ENCODE measurements around the gene DCDC1. TPM values are rescaled to one million over a fixed set of nuclear protein-coding genes. Genes with fewer than 3 reads are reported as not detected.

Gene DCDC1
- polyA plus RNA-seq, 4 donors, result 0.87 TPM; not detected in 3

GRCh38 chr11:31355131-31355530 is 14.4 kb downstream of the DCDC1 start:
- H3K36me3 ChIP-seq (ENCODE audit: control insufficient read depth in 3 of 3, insufficient read depth in 2 of 3, low read depth in 1 of 3, low read length in 3 of 3), result no peaks in the 10 kb centered on the region
- H3K9me3 ChIP-seq (ENCODE audit: control insufficient read depth in 2 of 2, insufficient read depth in 1 of 2, low read depth in 1 of 2, low read length in 1 of 2), result no peaks in the 10 kb centered on the region
- no peaks in the 10 kb centered on the region for H3K4me1 ChIP-seq (ENCODE audit: control insufficient read depth in 3 of 3, insufficient read depth in 2 of 3, low read depth in 1 of 3, low read length in 2 of 3)
- FAIRE-seq (no peak), DNase-seq (no peak)
- 59 to 75% (median 74%) methylated on average over 2 of the region's 2 CpGs for WGBS, 3 donors
- H3K4me3 ChIP-seq (ENCODE audit: low read depth in 1 of 3, low read length in 3 of 3), result no peak overlapping the region
- H3K27me3 ChIP-seq (ENCODE audit: control insufficient read depth in 3 of 3, insufficient read depth in 3 of 3, low read length in 3 of 3), result no peaks in the 10 kb centered on the region
- no peak overlapping the region for H3K27ac ChIP-seq (ENCODE audit: low read depth in 1 of 3, low read length in 2 of 3)

- no peaks in the 10 kb centered on the region for H3K36me3 ChIP-seq (ENCODE audit: control insufficient read depth in 3 of 3, insufficient read depth in 2 of 3, low read depth in 1 of 3, low read length in 3 of 3)
- H3K4me1 ChIP-seq (ENCODE audit: control insufficient read depth in 3 of 3, insufficient read depth in 2 of 3, low read depth in 1 of 3, low read length in 2 of 3), result no peaks in the 10 kb centered on the region
- no peaks in the 10 kb centered on the region for H3K9me3 ChIP-seq (ENCODE audit: control insufficient read depth in 2 of 2, insufficient read depth in 1 of 2, low read depth in 1 of 2, low read length in 1 of 2)
- DNase-seq (no peak), FAIRE-seq (no peak)
- no peak overlapping the region for H3K4me3 ChIP-seq (ENCODE audit: low read depth in 1 of 3, low read length in 3 of 3)
- H3K27ac ChIP-seq (ENCODE audit: low read depth in 1 of 3, low read length in 2 of 3), result no peak overlapping the region
- no peaks in the 10 kb centered on the region for H3K27me3 ChIP-seq (ENCODE audit: control insufficient read depth in 3 of 3, insufficient read depth in 3 of 3, low read length in 3 of 3)
Measured at GRCh38 chr11:31351168-31351567, 18.4 kb downstream of the DCDC1 start.

- DNase-seq (peak; percentile 4 to 40), FAIRE-seq (no peak)
- Histone ChIP-seq H3K27ac (ENCODE audit: low read depth in 1 of 3, low read length in 2 of 3) (no peak overlapping the region), H3K9me3 (ENCODE audit: control insufficient read depth in 2 of 2, insufficient read depth in 1 of 2, low read depth in 1 of 2, low read length in 1 of 2) (peaks cover 0 to 2% of the 10 kb centered on the region in 2 donors), H3K27me3 (ENCODE audit: control insufficient read depth in 3 of 3, insufficient read depth in 3 of 3, low read length in 3 of 3) (no peaks in the 10 kb centered on the region), H3K36me3 (ENCODE audit: control insufficient read depth in 3 of 3, insufficient read depth in 2 of 3, low read depth in 1 of 3, low read length in 3 of 3) (no peaks in the 10 kb centered on the region), H3K4me3 (ENCODE audit: low read depth in 1 of 3, low read length in 3 of 3) (no peak overlapping the region), H3K4me1 (ENCODE audit: control insufficient read depth in 3 of 3, insufficient read depth in 2 of 3, low read depth in 1 of 3, low read length in 2 of 3) (no peaks in the 10 kb centered on the region)
- 78 to 81% (median 79%) methylated on average over 5 of the region's 5 CpGs for WGBS, 3 donors
Measured at GRCh38 chr11:31340903-31341572, 28.5 kb downstream of the DCDC1 start.

- Histone ChIP-seq H3K4me3 (ENCODE audit: low read depth in 1 of 3, low read length in 3 of 3) (no peak overlapping the region), H3K4me1 (ENCODE audit: control insufficient read depth in 3 of 3, insufficient read depth in 2 of 3, low read depth in 1 of 3, low read length in 2 of 3) (no peaks in the 10 kb centered on the region), H3K27me3 (ENCODE audit: control insufficient read depth in 3 of 3, insufficient read depth in 3 of 3, low read length in 3 of 3) (no peaks in the 10 kb centered on the region), H3K9me3 (ENCODE audit: control insufficient read depth in 2 of 2, insufficient read depth in 1 of 2, low read depth in 1 of 2, low read length in 1 of 2) (peaks cover 0 to 8% of the 10 kb centered on the region in 2 donors), H3K27ac (ENCODE audit: low read depth in 1 of 3, low read length in 2 of 3) (no peak overlapping the region), H3K36me3 (ENCODE audit: control insufficient read depth in 3 of 3, insufficient read depth in 2 of 3, low read depth in 1 of 3, low read length in 3 of 3) (no peaks in the 10 kb centered on the region)
- DNase-seq (no peak), FAIRE-seq (no peak)
- 44 to 59% (median 45%) methylated on average over 2 of the region's 2 CpGs for WGBS, 3 donors
Measured at GRCh38 chr11:31337806-31338205, 31.7 kb downstream of the DCDC1 start.

GRCh38 chr11:31328697-31329096 is 40.8 kb downstream of the DCDC1 start:
- WGBS, 3 donors, result 90 to 95% (median 92%) methylated on average over 6 of the region's 6 CpGs

DNA sequence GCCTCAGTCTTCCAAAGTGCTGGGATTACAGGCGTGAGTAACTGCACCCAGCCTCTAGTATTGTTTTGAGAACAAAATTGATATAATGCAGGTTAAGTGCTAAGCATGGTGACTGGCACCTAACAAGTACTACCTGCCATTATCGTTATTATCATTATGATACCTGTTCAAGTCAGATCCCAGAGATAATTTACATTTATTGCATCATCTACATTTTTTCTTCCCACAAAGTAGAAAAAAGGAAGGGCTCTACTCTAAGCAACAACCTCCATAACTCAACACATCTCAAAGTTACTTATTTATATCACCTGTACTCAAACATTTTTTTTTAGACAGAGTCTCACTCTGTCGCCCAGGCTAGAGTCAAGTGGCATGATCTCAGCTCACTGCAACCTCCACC is 42.1 kb downstream of the DCDC1 start:
- 80 to 90% (median 89%) methylated on average over 3 of the region's 3 CpGs for WGBS, 3 donors
- FAIRE-seq (no peak), DNase-seq (no peak)
- Histone ChIP-seq H3K36me3 (ENCODE audit: control insufficient read depth in 3 of 3, insufficient read depth in 2 of 3, low read depth in 1 of 3, low read length in 3 of 3) (no peaks in the 10 kb centered on the region), H3K4me3 (ENCODE audit: low read depth in 1 of 3, low read length in 3 of 3) (no peak overlapping the region), H3K27ac (ENCODE audit: low read depth in 1 of 3, low read length in 2 of 3) (no peak overlapping the region), H3K4me1 (ENCODE audit: control insufficient read depth in 3 of 3, insufficient read depth in 2 of 3, low read depth in 1 of 3, low read length in 2 of 3) (no peaks in the 10 kb centered on the region), H3K9me3 (ENCODE audit: control insufficient read depth in 2 of 2, insufficient read depth in 1 of 2, low read depth in 1 of 2, low read length in 1 of 2) (no peaks in the 10 kb centered on the region), H3K27me3 (ENCODE audit: control insufficient read depth in 3 of 3, insufficient read depth in 3 of 3, low read length in 3 of 3) (no peaks in the 10 kb centered on the region)

More at GRCh38 chr11:31328697-31329096, 40.8 kb downstream of the DCDC1 start:
- no peak overlapping the region for H3K4me3 ChIP-seq (ENCODE audit: low read depth in 1 of 3, low read length in 3 of 3)
- DNase-seq, result no peak
- H3K36me3 ChIP-seq (ENCODE audit: control insufficient read depth in 3 of 3, insufficient read depth in 2 of 3, low read depth in 1 of 3, low read length in 3 of 3), result no peaks in the 10 kb centered on the region
- H3K4me1 ChIP-seq (ENCODE audit: control insufficient read depth in 3 of 3, insufficient read depth in 2 of 3, low read depth in 1 of 3, low read length in 2 of 3), result no peaks in the 10 kb centered on the region
- FAIRE-seq, result no peak
- no peaks in the 10 kb centered on the region for H3K27me3 ChIP-seq (ENCODE audit: control insufficient read depth in 3 of 3, insufficient read depth in 3 of 3, low read length in 3 of 3)
- no peaks in the 10 kb centered on the region for H3K9me3 ChIP-seq (ENCODE audit: control insufficient read depth in 2 of 2, insufficient read depth in 1 of 2, low read depth in 1 of 2, low read length in 1 of 2)
- no peak overlapping the region for H3K27ac ChIP-seq (ENCODE audit: low read depth in 1 of 3, low read length in 2 of 3)

- no peak overlapping the region for H3K27ac ChIP-seq (ENCODE audit: low read depth in 1 of 3, low read length in 2 of 3)
- 14 to 37% (median 19%) methylated on average over 2 of the region's 2 CpGs for WGBS, 3 donors
- FAIRE-seq (no peak), DNase-seq (no peak)
- no peaks in the 10 kb centered on the region for H3K9me3 ChIP-seq (ENCODE audit: control insufficient read depth in 2 of 2, insufficient read depth in 1 of 2, low read depth in 1 of 2, low read length in 1 of 2)
- no peaks in the 10 kb centered on the region for H3K27me3 ChIP-seq (ENCODE audit: control insufficient read depth in 3 of 3, insufficient read depth in 3 of 3, low read length in 3 of 3)
- no peak overlapping the region for H3K4me3 ChIP-seq (ENCODE audit: low read depth in 1 of 3, low read length in 3 of 3)
- no peaks in the 10 kb centered on the region for H3K4me1 ChIP-seq (ENCODE audit: control insufficient read depth in 3 of 3, insufficient read depth in 2 of 3, low read depth in 1 of 3, low read length in 2 of 3)
- no peaks in the 10 kb centered on the region for H3K36me3 ChIP-seq (ENCODE audit: control insufficient read depth in 3 of 3, insufficient read depth in 2 of 3, low read depth in 1 of 3, low read length in 3 of 3)
Measured at GRCh38 chr11:31326470-31327148, 42.9 kb downstream of the DCDC1 start.

- Histone ChIP-seq H3K27ac (ENCODE audit: low read depth in 1 of 3, low read length in 2 of 3) (no peak overlapping the region), H3K9me3 (ENCODE audit: control insufficient read depth in 2 of 2, insufficient read depth in 1 of 2, low read depth in 1 of 2, low read length in 1 of 2) (no peaks in the 10 kb centered on the region), H3K36me3 (ENCODE audit: control insufficient read depth in 3 of 3, insufficient read depth in 2 of 3, low read depth in 1 of 3, low read length in 3 of 3) (no peaks in the 10 kb centered on the region), H3K4me3 (ENCODE audit: low read depth in 1 of 3, low read length in 3 of 3) (no peak overlapping the region), H3K4me1 (ENCODE audit: control insufficient read depth in 3 of 3, insufficient read depth in 2 of 3, low read depth in 1 of 3, low read length in 2 of 3) (no peaks in the 10 kb centered on the region), H3K27me3 (ENCODE audit: control insufficient read depth in 3 of 3, insufficient read depth in 3 of 3, low read length in 3 of 3) (no peaks in the 10 kb centered on the region)
- FAIRE-seq (no peak), DNase-seq (no peak)
Measured at GRCh38 chr11:31325160-31325559, 44.4 kb downstream of the DCDC1 start.

DNA sequence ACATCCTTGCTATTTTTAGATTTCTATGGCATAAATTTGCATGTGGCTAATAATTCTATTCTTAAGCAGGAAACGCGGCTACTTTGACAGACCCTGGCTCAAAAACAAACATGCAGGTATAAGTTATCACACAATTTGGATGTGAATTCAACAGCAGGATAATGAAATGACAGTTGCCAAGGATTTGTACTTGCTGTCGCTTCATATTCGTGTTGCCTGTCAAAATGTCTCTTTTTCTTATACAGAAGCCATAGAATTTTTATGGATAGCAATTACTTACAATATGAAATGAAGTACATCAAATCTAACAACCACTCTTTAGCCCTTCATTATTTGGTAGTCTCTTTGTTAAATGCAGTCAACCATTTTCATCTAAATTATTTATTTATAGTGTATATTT is 46.4 kb downstream of the DCDC1 start:
- Histone ChIP-seq H3K27me3 (ENCODE audit: control insufficient read depth in 3 of 3, insufficient read depth in 3 of 3, low read length in 3 of 3) (no peaks in the 10 kb centered on the region), H3K4me1 (ENCODE audit: control insufficient read depth in 3 of 3, insufficient read depth in 2 of 3, low read depth in 1 of 3, low read length in 2 of 3) (no peaks in the 10 kb centered on the region), H3K36me3 (ENCODE audit: control insufficient read depth in 3 of 3, insufficient read depth in 2 of 3, low read depth in 1 of 3, low read length in 3 of 3) (no peaks in the 10 kb centered on the region), H3K4me3 (ENCODE audit: low read depth in 1 of 3, low read length in 3 of 3) (no peak overlapping the region), H3K27ac (ENCODE audit: low read depth in 1 of 3, low read length in 2 of 3) (no peak overlapping the region), H3K9me3 (ENCODE audit: control insufficient read depth in 2 of 2, insufficient read depth in 1 of 2, low read depth in 1 of 2, low read length in 1 of 2) (no peaks in the 10 kb centered on the region)
- DNase-seq (no peak), FAIRE-seq (no peak)
- WGBS, 3 donors, result 86 to 89% (median 88%) methylated on average over 4 of the region's 4 CpGs
